Activated CD4-positive, alpha-beta T cell treated with anti-CD3 and anti-CD28 coated beads, Interleukin-2, amount 50 U/mL, for 1 hour (primary cell): Measurements from ENCODE around the gene RBBP6.
"Not testable (repeated sequence)": the region's sequence is repeated elsewhere in the genome, so short reads cannot be mapped to it uniquely, and the experiment has no call there.

Source experiments
- DNase-seq: peaks from one replicate; pipeline ENCODE4 v3.0.0-alpha.2; 2020

RBBP6 gene

GRCh38 chr16:24539295-24539849, at the start of gene RBBP6:
TSS of gene RBBP6 (plus strand) at chr16:24539566. CDS start at chr16:24540627, 1,061 bp downstream.
- DNase-seq = peak; percentile 90

DNA sequence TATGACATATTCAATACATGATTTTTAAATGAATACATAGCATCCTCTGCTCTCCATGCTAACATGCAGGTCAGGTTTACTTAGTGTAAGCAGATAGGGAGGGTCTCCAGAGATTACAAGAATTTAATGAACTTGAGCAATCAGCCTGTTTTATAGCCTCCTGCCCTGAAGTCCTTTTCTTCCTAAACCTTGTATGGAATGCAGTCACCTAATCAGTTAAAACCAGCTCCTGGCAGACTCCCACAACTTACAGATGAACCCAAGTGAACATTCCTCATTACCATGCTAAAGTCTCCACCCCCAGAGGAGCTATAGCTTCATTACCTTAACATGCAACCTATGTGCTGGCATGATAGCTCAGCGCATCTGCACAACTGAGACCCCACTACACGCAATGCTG, 48.5 kb upstream of the RBBP6 start:
- DNase-seq = no peak

GRCh38 chr16:24491731-24492130, 47.6 kb upstream of the RBBP6 start:
- DNase-seq = no peak

DNA sequence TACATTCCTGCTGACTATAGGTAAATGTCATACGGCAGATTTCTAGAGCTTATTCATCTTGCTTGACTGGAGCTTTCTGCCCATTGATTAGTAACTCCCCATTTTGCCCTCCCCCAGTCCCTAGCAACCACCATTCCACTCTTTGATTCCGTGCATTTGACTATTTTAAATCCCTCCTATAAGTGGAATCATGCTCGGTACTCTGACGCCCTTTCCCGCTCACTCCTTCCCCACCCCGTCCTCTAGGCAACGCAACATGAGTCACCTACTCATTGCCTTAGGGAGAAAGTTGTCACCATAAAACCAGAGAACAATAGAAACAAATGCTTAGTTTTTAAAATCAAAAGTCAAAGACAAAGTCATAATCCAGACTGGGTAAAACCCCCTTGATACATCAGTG, 45.5 kb upstream of the RBBP6 start:
- no peak for DNase-seq

DNA sequence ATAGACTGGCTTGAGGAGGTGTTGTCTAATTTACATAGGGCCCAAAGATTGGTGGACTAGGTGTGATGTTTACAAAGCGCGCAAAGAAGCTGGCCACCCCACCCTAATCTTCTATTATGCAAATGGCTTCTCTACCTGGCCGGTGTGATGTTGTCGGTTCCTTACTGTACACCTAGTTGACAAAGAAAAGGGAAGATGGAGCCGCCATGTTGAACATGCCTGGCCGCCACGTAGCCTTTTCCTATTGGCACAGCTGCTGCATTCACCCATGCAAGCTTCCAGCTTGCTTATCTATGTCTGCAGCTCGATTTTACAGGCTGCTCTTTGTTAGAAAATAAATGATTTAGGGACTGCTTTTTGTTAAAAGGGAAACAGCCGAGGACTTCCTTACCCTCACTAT, 44.2 kb upstream of the RBBP6 start:
- not testable (repeated sequence) for DNase-seq

DNA sequence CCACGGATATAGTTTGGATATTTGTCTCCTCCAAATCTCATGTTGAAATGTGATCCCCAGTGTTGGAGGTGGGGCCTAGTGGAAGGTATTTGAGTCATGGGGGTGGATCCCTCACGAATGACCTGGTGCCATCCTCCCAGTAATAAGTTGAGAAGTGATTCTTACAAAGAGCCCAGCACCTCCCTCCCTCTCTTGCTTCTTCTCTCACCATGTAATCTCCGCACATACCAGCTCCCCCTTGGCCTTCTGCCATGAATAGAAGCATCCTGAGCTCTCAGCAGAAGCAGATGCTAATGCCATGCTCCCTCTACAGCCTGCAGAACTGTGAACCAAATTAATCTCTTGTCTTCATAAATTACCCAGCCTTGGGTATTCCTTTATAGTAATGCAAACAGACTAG, 41.9 kb upstream of the RBBP6 start:
- DNase-seq = no peak

- DNase-seq = no peak
Measured at GRCh38 chr16:24499193-24499814, 40.1 kb upstream of the RBBP6 start.

DNA sequence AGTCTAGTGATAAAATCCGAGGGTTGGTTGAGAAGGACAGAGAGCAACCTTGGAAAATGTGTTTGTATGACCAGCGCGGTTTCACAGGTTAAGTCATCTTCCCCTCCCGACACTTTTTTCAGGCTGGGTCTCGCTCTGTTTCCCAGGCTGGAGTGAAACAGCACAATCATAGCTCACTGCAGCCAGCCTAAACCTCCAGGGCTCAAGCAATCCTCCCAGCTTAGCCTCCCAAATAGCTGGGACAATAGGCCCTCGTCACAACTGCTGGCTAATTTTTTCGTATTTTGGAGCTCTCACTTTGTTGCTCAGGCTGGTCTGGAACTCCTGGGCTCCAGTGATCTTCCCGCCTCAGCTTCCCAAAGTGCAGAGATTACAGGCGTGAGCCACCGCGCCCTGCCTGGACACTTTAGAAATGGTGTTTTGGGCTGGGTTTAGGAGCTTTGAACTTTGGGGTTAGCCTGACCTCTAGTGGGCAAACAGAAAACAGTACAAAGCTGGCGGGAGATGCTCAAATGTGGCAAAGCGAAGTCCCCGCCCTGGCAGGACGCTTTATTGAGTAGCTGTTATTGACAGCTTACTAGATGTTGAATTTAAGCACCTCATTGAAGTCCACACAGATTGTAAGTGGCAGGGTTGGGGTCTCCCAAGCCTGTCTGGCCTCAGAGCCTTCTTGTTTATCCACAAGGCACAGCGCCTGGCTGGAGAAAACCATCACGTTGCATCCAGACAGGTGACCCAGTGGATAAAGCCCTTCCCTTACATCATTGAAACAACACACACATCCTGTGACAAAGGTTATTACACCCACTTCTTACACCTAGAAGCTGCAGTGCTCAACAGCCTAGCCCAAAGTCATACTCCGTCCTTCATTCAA, 34.7 kb upstream of the RBBP6 start:
- DNase-seq = peak; percentile 43

- no peak for DNase-seq
Measured at GRCh38 chr16:24505959-24506358, 33.4 kb upstream of the RBBP6 start.

GRCh38 chr16:24507959-24508480, 31.3 kb upstream of the RBBP6 start:
- no peak for DNase-seq

GRCh38 chr16:24508614-24509013, 30.8 kb upstream of the RBBP6 start:
- no peak for DNase-seq

- no peak for DNase-seq
Measured at GRCh38 chr16:24509536-24509935, 29.8 kb upstream of the RBBP6 start.

DNA sequence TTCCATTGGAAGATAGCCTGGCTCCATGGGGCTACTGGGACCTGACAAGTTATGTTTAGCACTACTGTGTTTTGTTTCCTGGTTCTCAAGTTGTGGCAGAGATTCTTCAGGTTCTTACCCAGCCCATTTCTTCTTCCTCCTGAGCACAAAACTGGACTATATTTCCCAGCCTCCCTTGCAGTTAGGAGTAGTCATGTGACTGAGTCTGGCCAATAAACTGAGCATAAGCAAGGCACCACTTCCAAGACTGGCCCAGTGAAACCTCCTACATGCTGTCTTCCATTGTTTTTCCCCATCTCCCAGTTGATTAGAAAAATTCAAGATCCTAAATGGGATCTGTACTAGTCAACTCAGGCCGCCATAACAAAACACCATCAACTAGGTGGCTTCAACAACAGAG, 28.2 kb upstream of the RBBP6 start:
- DNase-seq = no peak

DNA sequence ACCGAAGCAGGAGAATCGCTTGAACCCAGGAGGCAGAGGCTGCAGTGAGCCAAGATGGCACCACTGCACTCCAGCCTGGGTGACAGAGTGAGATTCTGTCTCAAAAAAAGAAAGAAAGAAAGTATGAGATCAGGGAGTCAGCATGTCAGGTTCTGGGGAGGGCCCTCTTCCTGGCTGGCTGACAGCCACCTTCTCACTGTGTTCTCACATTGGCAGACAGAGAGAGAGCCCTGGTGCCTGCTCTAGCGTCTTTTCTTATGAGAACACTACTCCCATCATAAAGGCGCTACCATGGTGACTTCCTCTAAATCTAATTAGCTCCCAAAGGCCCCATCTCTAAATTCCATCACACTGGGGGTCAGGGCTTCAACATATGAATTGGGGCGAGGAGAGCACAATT, 27.6 kb upstream of the RBBP6 start:
- DNase-seq = no peak

- DNase-seq = no peak
Measured at GRCh38 chr16:24514096-24514495, 25.3 kb upstream of the RBBP6 start.

DNA sequence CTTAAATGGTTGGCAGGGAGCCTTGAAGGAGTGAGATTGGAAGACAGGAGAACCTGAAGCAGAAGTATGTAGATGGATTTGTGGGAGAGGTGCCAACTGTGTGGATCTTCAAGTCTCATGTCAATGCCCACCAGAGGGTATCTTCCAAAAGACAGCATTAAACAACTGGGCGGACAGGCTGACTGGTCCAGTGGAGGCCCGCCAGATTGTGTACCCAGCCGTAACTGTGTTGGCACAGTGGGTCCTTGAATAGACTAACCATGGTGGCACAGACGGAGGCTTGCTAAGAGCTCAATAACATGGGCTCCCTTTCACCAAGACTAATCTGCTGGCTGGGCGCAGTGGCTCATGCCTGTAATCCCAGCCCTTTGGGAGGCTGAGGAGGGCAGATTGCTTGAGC, 24.2 kb upstream of the RBBP6 start:
- DNase-seq = no peak

GRCh38 chr16:24516900-24517669, 22.3 kb upstream of the RBBP6 start:
- DNase-seq = peak; percentile 70

- DNase-seq = no peak
Measured at GRCh38 chr16:24518498-24518897, 20.9 kb upstream of the RBBP6 start.

DNA sequence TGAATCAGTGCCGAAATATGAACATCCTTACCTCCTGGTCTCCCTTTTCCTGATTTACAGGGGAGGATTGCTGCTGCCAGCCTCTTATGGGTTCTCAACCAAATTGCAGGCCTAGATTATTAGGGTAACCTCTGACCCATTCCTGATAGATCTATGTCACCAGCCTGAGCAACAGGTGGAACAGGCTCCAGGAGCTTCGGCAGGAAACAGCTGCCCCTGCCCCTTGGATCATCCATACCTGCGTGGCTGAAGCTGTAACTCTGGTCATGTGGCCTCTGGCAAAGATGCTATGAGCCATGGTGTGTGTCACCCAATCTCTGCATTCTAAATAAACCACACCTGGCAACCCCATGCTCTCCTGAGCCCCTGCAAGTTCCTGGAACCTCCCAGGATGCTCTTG, 18.4 kb upstream of the RBBP6 start:
- no peak for DNase-seq

- DNase-seq = no peak
Measured at GRCh38 chr16:24522751-24523150, 16.6 kb upstream of the RBBP6 start.

GRCh38 chr16:24523569-24523968, 15.8 kb upstream of the RBBP6 start:
- DNase-seq = no peak

DNA sequence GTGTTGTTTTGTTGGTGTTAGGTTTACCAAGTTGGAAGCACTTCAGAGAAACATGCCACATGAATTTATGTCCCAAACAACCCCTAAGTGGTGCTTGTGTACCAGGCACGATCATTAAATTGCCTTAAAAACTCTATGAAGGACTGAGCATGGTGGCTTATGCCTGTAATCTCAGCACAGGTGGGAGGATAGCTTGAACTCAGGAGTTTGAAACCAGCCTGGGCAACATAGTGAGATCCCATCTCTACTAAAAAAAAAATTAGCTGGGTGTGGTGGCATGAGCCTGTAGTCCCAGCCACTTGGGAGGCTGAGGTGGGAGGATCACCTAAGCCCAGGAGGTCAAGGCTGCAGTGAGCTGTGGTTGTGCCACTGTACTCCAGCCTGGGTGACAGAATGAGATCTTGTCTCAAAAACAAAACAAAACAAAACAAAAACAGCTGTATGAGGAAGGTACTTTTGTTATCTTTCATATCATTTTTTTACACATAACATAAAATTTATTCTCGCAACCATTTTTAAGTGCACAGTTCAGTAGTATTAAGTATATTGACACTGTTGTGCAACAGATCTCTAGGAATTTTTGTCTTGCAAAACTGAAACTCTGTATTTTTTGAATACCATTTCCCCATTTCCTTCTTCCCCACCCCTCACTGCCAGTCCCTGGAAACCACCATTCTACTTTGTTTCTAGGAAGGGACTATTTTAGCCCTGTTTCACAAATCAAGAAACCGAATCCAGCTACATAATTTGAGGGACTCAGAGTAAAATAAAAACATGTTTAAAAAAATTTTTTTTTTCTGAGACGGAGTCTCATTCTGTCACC, 14.3 kb upstream of the RBBP6 start:
- DNase-seq = no peak
